Measurements from ENCODE around the gene VSX1.

VSX1 gene

GRCh38 chr20:25087186-25087929 lies 5.4 kb upstream of the VSX1 start:
- no peak for DNase-seq

DNA sequence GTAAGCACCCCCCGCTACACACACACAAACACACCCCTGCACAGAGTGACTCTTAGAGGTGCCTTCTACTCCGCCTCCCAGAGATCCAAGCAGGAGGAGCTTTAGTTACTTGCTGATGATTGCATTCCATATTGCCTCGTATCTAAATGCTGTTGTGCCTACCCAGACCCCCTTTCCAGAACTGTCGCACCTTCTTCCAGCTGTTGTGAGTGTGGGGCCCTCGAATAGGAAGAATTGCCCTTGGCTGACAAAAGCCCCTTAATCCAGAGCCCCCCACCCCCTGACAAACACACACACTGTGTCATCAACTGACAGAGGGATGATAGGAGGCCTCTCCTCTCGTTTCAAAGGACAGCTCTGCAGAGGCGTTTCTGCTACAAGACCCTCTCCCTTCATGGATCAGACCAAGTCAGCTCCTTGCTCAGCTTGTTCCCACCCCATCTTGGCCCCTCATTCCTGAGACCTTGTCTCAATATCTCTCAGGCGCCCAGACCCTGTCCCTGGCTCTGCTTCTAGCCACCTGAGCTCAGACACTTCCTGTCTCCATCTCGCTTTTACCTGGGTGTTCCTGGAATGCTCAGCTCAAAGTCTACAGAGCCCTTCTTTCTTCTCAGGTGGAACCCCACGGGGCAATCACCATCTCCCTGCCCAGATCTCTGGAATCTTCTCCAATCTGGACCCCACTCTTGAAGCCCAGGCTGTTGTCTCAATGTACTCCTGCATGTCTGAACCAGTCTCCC lies 4.0 kb upstream of the VSX1 start:
- no peak for DNase-seq

GRCh38 chr20:25084626-25085187 lies 2.8 kb upstream of the VSX1 start:
- DNase-seq = no peak

- DNase-seq = no peak
Measured at GRCh38 chr20:25083773-25084625, 2.1 kb upstream of the VSX1 start.

GRCh38 chr20:25083141-25083772 lies 1.3 kb upstream of the VSX1 start:
- DNase-seq = no peak

- no peak for DNase-seq
Measured at GRCh38 chr20:25082498-25082873, 545 bp upstream of the VSX1 start.

- peak; percentile 13 for DNase-seq
Measured at GRCh38 chr20:25081065-25081729, 744 bp downstream of the VSX1 start.

- no peak for DNase-seq
Measured at GRCh38 chr20:25079171-25079570, 2.8 kb downstream of the VSX1 start.

GRCh38 chr20:25078662-25079061 lies 3.3 kb downstream of the VSX1 start:
- no peak for DNase-seq

DNA sequence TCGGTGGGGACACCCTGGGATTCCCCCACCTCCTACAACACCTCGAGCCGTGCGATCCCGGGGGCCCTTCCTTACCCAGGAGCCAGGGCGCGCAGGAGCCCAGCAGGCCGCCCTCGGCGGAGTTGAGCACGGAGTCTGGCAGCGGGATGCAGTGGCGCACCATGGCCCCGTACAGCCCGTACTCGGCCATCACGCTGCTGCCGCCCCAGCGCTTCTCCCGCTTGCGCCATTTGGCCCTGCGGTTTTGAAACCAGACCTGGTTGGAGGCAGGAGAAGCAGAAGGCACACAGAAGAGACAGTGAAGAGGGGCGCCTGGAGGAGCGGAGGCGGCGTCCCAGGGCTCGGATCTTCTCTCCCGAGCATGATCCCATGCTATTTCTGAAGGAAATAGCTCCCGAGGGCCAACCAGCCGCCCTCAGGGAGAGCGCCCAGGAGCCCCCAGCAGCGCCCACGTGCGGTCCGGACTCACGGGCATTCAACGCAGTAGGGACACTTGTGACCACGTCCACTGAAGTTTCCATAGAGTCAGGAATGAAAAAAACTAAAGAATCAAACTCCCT lies 4.3 kb downstream of the VSX1 start:
- no peak for DNase-seq

DNA sequence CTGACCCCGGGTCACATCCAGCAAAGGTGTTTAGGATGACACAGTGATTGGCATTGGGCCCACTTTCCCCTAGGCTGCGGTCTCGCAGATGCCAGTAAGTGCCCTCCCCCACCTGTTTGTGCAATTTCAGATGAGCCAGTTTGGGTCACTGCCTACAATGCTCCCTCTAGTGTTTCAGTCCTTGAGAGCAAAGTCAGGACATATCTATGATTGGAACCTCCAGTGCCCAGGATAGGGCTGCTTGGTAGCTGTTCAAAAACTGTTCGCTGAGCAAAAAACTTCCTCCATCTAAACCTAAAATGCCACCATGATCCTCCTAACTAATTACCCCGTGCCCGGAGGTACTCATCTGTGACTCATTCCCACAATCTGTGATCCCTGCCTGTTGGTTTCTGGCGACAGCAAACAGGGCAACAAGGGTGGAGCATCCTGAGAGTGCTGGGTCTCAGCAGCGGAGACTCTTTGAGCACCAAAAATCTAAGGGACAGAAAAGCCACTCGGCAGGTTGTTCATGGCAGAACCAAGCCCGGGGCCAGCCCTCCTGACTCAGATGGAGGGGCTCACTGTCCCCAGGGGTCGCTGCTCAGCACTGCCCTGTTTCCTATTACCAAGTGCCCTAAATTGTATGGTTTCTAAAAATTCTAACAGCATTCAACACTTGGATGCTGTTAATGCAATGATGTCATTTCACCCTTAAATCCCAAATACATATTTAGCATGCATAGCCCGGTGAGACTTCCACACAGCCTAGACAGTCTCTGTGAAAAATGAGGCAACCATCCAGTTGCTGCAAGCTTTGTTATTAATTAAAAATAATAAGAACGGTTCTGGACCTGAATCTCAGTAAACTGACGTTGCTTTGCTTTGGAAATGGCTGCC lies 5.0 kb downstream of the VSX1 start:
- no peak for DNase-seq

DNA sequence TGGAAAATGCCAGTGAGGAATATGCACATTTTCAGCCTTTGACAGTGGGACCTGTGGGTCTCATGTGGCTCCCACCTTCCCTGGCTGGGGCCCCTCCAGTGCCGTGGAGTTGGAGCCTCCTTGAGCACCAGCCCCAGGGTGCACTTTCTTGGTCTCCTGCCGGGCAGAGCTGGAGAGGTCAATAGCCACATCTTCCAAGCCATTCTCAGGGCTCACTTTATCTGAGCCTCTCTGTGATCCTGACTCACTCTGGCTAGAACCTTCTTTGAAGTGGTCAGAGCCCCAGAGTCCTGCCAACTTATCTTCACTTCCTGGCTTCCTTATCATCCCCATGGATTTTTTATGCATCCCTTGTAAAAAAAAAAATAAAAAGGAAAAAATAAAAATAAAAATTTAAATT lies 5.7 kb downstream of the VSX1 start:
- DNase-seq = no peak

GRCh38 chr20:25073544-25073943 lies 8.4 kb downstream of the VSX1 start:
- DNase-seq = no peak

GRCh38 chr20:25072226-25072811 lies 9.6 kb downstream of the VSX1 start:
- DNase-seq = no peak

GRCh38 chr20:25071734-25072133 lies 10.2 kb downstream of the VSX1 start:
- no peak for DNase-seq

DNA sequence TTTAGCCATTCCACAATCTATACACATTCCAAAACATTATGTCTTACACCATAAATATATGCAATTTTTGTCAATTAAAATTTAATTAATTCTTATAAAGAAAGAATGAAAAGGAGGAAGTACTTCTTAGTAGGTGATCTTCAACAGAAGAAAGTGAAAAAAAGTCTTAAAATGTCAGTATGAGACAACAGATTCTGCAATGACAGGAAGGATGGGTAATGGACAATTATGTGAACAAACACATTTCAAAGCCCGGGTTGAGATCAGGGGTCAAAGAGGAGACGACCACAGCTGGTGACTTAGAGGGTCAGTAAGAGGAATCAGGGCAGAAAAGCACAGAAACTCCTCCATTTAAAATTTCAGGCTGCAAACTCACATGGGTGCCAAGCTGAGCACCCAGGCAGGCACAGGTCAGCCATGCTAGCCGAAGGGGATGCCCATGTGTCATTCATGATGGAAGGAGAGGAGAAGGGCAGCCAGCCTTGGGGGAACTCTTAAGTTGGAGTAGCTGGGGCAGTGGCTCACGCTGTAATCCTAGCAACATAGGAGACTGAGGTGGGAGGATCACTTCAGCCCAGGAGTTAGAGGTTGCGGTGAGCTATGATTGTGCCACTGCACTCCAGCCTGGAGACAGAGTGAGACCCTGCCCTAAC lies 11.0 kb downstream of the VSX1 start:
- DNase-seq = no peak

DNA sequence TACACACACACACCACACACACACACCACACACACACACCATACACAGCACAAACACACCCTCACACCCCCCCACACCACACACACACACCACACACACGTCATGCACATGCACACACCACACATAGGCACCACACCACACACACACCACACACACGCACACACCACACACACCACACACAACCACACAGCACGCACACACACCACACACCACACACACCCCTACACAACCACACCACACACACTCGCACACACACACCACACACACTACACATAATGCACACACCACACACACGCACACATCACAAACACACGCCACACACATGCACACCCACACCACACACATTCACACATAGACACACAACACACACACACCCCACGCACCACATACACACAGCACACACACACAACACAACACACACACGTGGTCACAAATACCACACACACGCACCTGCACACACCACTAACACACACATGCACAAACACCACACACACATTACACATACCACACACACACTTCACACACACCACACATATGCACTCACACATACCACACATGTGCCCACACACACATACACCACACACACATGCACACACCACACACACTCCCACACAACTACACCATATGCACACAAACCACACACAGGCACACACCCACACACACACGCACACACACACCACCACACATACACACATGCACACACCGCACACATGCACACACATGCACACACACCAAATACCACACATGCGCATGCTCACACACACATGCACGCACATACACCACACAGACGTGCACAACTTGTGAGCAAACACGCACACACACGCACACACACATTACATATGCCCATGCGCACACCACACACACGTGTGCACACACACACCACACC lies 14.6 kb downstream of the VSX1 start:
- DNase-seq = no peak

- no peak for DNase-seq
Measured at GRCh38 chr20:25066386-25066785, 15.6 kb downstream of the VSX1 start.
